ENCODE results near the gene SMG6. TPM values are rescaled to one million over a fixed set of nuclear protein-coding genes. Genes with fewer than 3 reads are reported as not detected.
"Not testable (repeated sequence)": the region's sequence is repeated elsewhere in the genome, so short reads cannot be mapped to it uniquely, and the experiment has no call there.

Gene SMG6
- total RNA-seq, 1 donor from 2014 or later, result 9.2 TPM

DNA sequence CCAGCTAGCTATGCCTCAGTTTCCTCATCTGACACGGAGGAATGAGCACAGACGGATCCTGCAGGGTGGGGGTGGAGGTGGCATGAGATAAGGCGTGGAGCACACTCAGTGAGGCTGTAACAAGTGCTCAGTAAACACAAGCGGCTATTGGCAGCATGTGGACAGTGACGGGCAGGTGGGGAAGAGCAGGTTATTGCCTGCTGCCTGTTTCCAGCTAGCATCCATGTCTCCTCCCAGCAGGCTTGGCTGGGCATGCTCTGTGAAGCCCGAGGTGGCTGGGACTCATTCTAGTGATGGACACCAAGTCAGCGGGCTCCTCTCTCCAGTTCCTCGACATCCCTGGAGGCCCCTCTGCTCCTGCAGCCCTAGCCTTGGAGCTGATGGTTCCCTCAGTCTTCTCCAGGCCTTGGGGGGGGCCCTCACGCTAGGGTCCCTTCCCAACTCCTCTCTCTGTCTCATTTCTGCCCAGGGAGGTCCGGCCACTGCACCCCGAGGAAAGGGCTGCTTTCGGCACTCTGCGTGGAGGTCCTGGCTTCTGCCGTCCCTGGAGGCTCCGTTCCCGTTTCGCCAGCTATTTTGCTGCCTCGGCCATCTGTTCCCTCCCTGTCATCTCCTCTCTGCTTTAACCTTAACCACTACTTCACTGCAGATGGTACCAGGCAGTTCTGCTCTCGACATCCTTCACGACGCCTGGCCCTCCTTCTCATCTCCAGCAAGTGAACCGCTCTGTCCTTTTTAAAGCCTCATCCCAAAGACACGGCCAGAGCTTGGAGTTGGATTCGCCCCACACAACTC lies 284.7 kb downstream of the SMG6 start:
- H3K36me3 ChIP-seq (ENCODE audit: control insufficient read depth, insufficient read depth, low read length), result no peaks in the 10 kb centered on the region
- H3K4me3 ChIP-seq (ENCODE audit: low read depth, low read length), result no peak overlapping the region
- FAIRE-seq (no peak), DNase-seq (ENCODE audit: low read depth) (no peak)
- H3K27me3 ChIP-seq (ENCODE audit: control insufficient read depth, insufficient read depth, low read length), result peaks cover 6% of the 10 kb centered on the region
- TF ChIP-seq, protein P1, sequence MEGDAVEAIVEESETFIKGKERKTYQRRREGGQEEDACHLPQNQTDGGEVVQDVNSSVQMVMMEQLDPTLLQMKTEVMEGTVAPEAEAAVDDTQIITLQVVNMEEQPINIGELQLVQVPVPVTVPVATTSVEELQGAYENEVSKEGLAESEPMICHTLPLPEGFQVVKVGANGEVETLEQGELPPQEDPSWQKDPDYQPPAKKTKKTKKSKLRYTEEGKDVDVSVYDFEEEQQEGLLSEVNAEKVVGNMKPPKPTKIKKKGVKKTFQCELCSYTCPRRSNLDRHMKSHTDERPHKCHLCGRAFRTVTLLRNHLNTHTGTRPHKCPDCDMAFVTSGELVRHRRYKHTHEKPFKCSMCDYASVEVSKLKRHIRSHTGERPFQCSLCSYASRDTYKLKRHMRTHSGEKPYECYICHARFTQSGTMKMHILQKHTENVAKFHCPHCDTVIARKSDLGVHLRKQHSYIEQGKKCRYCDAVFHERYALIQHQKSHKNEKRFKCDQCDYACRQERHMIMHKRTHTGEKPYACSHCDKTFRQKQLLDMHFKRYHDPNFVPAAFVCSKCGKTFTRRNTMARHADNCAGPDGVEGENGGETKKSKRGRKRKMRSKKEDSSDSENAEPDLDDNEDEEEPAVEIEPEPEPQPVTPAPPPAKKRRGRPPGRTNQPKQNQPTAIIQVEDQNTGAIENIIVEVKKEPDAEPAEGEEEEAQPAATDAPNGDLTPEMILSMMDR (IDR thresholded peaks at IDR 0.05; ENCODE audit: insufficient read depth, low read length, severe bottlenecking), result no peak

DNA sequence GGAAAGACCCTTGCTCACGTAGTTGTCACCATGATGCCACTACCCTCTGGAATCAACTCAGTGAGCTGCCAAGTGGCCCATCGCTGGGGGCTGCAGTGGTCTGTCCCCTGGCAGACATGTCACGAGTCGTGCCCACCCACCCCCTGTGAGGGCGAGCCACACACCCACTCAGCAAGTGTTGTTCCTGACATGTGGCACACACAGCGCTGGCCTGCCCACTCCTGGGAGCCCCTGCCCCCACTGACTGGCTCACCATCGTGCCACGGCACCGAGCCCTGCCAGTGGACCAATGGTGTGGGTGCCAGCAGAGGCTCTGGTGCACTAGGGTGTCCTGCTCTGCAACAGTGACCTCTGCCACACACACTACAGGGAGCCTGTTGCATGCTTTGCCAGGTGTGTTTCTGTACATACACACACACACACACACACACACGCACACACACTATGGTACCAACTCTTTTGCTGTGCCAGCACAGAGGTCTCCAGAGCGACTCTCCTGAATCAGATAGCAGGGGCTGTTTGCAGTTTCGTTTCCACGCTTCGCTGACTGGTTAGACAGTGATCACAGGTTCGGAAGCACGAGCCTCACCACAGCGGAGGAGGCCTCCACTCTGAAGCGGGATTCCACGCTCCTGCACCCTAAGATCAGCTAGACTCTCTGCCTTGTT lies 286.2 kb downstream of the SMG6 start:
- TF ChIP-seq, protein P1 (IDR thresholded peaks at IDR 0.05; ENCODE audit: insufficient read depth, low read length, severe bottlenecking), result no peak
- peaks cover 5% of the 10 kb centered on the region for H3K27me3 ChIP-seq (ENCODE audit: control insufficient read depth, insufficient read depth, low read length)
- H3K36me3 ChIP-seq (ENCODE audit: control insufficient read depth, insufficient read depth, low read length), result no peaks in the 10 kb centered on the region
- no peak overlapping the region for H3K4me3 ChIP-seq (ENCODE audit: low read depth, low read length)
- FAIRE-seq (no peak), DNase-seq (ENCODE audit: low read depth) (no peak)

GRCh38 chr17:2016494-2016893 lies 287.1 kb downstream of the SMG6 start:
- FAIRE-seq (no peak), DNase-seq (ENCODE audit: low read depth) (no peak)
- TF ChIP-seq, protein P1 (IDR thresholded peaks at IDR 0.05; ENCODE audit: insufficient read depth, low read length, severe bottlenecking), result no peak
- Histone ChIP-seq H3K27me3 (ENCODE audit: control insufficient read depth, insufficient read depth, low read length) (peaks cover 5% of the 10 kb centered on the region), H3K36me3 (ENCODE audit: control insufficient read depth, insufficient read depth, low read length) (no peaks in the 10 kb centered on the region), H3K4me3 (ENCODE audit: low read depth, low read length) (no peak overlapping the region)

DNA sequence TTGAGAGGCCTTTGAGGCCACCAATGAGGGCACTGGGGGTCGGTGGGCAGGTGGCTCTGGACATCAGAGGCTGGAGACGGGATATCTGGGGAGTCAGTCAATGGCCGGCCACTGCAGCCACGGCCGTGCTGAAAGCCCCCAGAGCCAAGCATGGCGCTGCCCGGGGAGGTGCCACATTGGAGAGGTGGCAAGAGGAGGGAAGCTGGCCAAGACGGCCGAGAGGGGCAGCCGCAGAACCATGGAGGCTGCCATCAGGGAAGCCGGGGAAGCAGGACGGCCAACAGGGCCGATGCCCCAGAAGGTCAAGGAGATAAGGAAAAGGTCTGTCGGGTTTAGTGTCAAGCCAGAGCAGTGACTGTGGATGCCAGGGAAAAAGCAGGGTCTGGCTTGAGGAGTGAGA lies 288.3 kb downstream of the SMG6 start:
- DNase-seq (ENCODE audit: low read depth), result no peak
- no peaks in the 10 kb centered on the region for H3K36me3 ChIP-seq (ENCODE audit: control insufficient read depth, insufficient read depth, low read length)
- no peak overlapping the region for H3K4me3 ChIP-seq (ENCODE audit: low read depth, low read length)
- peaks cover 2% of the 10 kb centered on the region for H3K27me3 ChIP-seq (ENCODE audit: control insufficient read depth, insufficient read depth, low read length)
- TF ChIP-seq, protein P1 (IDR thresholded peaks at IDR 0.05; ENCODE audit: insufficient read depth, low read length, severe bottlenecking), result no peak
- FAIRE-seq, result no peak

- Histone ChIP-seq H3K4me3 (ENCODE audit: low read depth, low read length) (no peak overlapping the region), H3K36me3 (ENCODE audit: control insufficient read depth, insufficient read depth, low read length) (no peaks in the 10 kb centered on the region), H3K27me3 (ENCODE audit: control insufficient read depth, insufficient read depth, low read length) (no peaks in the 10 kb centered on the region)
- DNase-seq (ENCODE audit: low read depth) (no peak), FAIRE-seq (no peak)
- TF ChIP-seq, protein P1 (IDR thresholded peaks at IDR 0.05; ENCODE audit: insufficient read depth, low read length, severe bottlenecking), result no peak
Observed at GRCh38 chr17:2013994-2014317, 289.6 kb downstream of the SMG6 start.

- H3K27me3 ChIP-seq (ENCODE audit: control insufficient read depth, insufficient read depth, low read length); H3K4me3 ChIP-seq (ENCODE audit: low read depth, low read length); FAIRE-seq; DNase-seq (ENCODE audit: low read depth); H3K36me3 ChIP-seq (ENCODE audit: control insufficient read depth, insufficient read depth, low read length): not testable (repeated sequence)
Observed at GRCh38 chr17:2013220-2013993, 290.2 kb downstream of the SMG6 start.

All from bronchial epithelial cell (primary cell).